ENCODE data around the gene MUC3A. TPM values are rescaled to one million over a fixed set of nuclear protein-coding genes. Genes with fewer than 3 reads are reported as not detected.

The MUC3A gene
- total and polyA plus RNA-seq, 2 of the 13 experiments (the other 11 are each of a cell fraction or from before 2014, with no cell fraction given), result 0.01 TPM; not detected in 1

GRCh38 chr7:100929808-100930174, 19.5 kb upstream of the MUC3A start:
- intact Hi-C loops (cut with micrococcal nuclease; ENCODE audit: unreplicated experiment) (no loop called here), in situ Hi-C loops (cut with HindIII; ENCODE audit: extremely low pct_ligation_motif_present, low pct_unique_long_range_greater_than_20kb) (no loop called here)
- no peak overlapping the region for H3K27ac ChIP-seq (ENCODE audit: extremely low read length, insufficient read depth, low read length)
- peaks cover 4% of the 10 kb centered on the region; the same call in 1 of the 2 replicates for H3K9me3 ChIP-seq (ENCODE audit: low read length)
- no peaks in the 10 kb centered on the region for H3K4me1 ChIP-seq (ENCODE audit: insufficient read depth, low read length)
- ATAC-seq (no peak), DNase-seq (ENCODE audit: low spot score) (no peak), FAIRE-seq (no peak)
- H2AFZ ChIP-seq (ENCODE audit: low read length), result no peak overlapping the region
- no peaks in the 10 kb centered on the region for H3K36me3 ChIP-seq (replicated peaks in 1 of 2; ENCODE audit: control insufficient read depth in 1 of 2, insufficient read depth in 2 of 2, low read length in 2 of 2)
- no peak overlapping the region for H3K4me2 ChIP-seq (ENCODE audit: low read depth, low read length)
- peaks cover 0 to 10% of the 10 kb centered on the region in 2 experiments; a peak in 1 of 5 replicates for H3K27me3 ChIP-seq (ENCODE audit: control insufficient read depth in 1 of 2, insufficient read depth in 2 of 2, low read length in 2 of 2)
- CTCF ChIA-PET (ENCODE audit: low intra/inter-chr PET ratio, low total read pairs), result no interaction called here
- no TSS peak for BruUV-seq (replicated peaks)
- no peaks in the 10 kb centered on the region for H3K79me2 ChIP-seq (ENCODE audit: insufficient read depth, low read length)
- no peak overlapping the region for H3K4me3 ChIP-seq (replicated peaks in 1 of 3; ENCODE audit: insufficient read depth in 1 of 3, low read depth in 2 of 3, low read length in 3 of 3)
- TF ChIP-seq ZNF251 (CRISPR knock-in tag; IDR thresholded peaks at IDR 0.05) (no peak), U2AF1 (optimal IDR thresholded peaks at IDR 0.05; ENCODE audit: low read depth, low read length) (no peak), ARID2 (CRISPR knock-in tag; IDR thresholded peaks at IDR 0.05; ENCODE audit: borderline replicate concordance) (no peak), ZKSCAN8 (CRISPR knock-in tag; IDR thresholded peaks at IDR 0.05; ENCODE audit: borderline replicate concordance) (no peak), CREBL2 (CRISPR knock-in tag; IDR thresholded peaks at IDR 0.05; ENCODE audit: borderline replicate concordance) (no peak), SNRNP70 (IDR thresholded peaks at IDR 0.05; ENCODE audit: low read depth, low read length) (no peak), ZNF12 (CRISPR knock-in tag; IDR thresholded peaks at IDR 0.05) (no peak), ZBTB38 (CRISPR knock-in tag; IDR thresholded peaks at IDR 0.05) (no peak), TMF1 (CRISPR knock-in tag; IDR thresholded peaks at IDR 0.05; ENCODE audit: low read depth) (no peak), ATF7-NPFF (CRISPR knock-in tag; IDR thresholded peaks at IDR 0.05; ENCODE audit: low read depth) (no peak), HOXA5 (CRISPR knock-in tag; IDR thresholded peaks at IDR 0.05) (no peak), ZNF501 (CRISPR knock-in tag; IDR thresholded peaks at IDR 0.05) (no peak), ZNF367 (CRISPR knock-in tag; IDR thresholded peaks at IDR 0.05; ENCODE audit: borderline replicate concordance) (no peak)
- H3K9ac ChIP-seq (ENCODE audit: insufficient read depth, low read depth, low read length), result no peak overlapping the region
- WGBS (ENCODE audit: low lambda C conversion rate), result 75% methylated on average over 1 of the region's 1 CpG
- H4K20me1 ChIP-seq (ENCODE audit: insufficient read depth, low read length), result no peaks in the 10 kb centered on the region
- POLR2A ChIA-PET, result no interaction called here

Data from HepG2 (cell line).